KMS-11 (cell line): ENCODE data around the gene KDELR1.
"Not testable (repeated sequence)": the region's sequence is repeated elsewhere in the genome, so short reads cannot be mapped to it uniquely, and the experiment has no call there.

Experiments
- H2AFZ ChIP-seq: fragments of 200-600 bp; sonication (generic); 2 replicates; pipeline ENCODE4 v1.6.1; 2016; ENCODE audit warnings: antibody characterized with exemption, mixed run types, low read depth
- H3K27ac ChIP-seq: fragments of 200-600 bp; sonication (generic); 2 replicates; pipeline ENCODE4 v1.6.1; 2016; ENCODE audit warnings: mild to moderate bottlenecking, mixed run types
- H3K27me3 ChIP-seq: fragments of 200-600 bp; sonication (generic); 2 replicates; pipeline ENCODE4 v1.6.1; 2017; ENCODE audit warnings: mild to moderate bottlenecking, low read depth, mixed run types, moderate library complexity; ENCODE audit not compliant: insufficient read depth
- H3K36me3 ChIP-seq: fragments of 200-600 bp; sonication (generic); 2 replicates; pipeline ENCODE4 v1.6.1; 2017; ENCODE audit warnings: mild to moderate bottlenecking, mixed run types; ENCODE audit not compliant: insufficient read depth
- H3K4me1 ChIP-seq: fragments of 200-600 bp; sonication (generic); 2 replicates; pipeline ENCODE4 v1.6.1; 2016; ENCODE audit warnings: mild to moderate bottlenecking, low read depth, mixed run types; ENCODE audit not compliant: poor library complexity, severe bottlenecking
- H3K4me2 ChIP-seq: fragments of 200-600 bp; sonication (generic); 2 replicates; pipeline ENCODE4 v1.7.0; 2016; ENCODE audit warnings: mild to moderate bottlenecking, mixed run types
- H3K4me3 ChIP-seq: fragments of 200-600 bp; sonication (generic); IDR thresholded peaks from 2 replicates; pipeline ENCODE4 v1.6.1; 2017; ENCODE audit warnings: low read depth, low read length, mixed read lengths; ENCODE audit not compliant: insufficient read depth
- H3K79me2 ChIP-seq: fragments of 200-600 bp; sonication (generic); 2 replicates; pipeline ENCODE4 v1.6.1; 2016; ENCODE audit warnings: low read depth, mixed run types; ENCODE audit not compliant: insufficient read depth
- H3K9ac ChIP-seq: fragments of 200-600 bp; sonication (generic); 2 replicates; pipeline ENCODE4 v1.6.1; 2016; ENCODE audit warnings: mild to moderate bottlenecking, mixed run types
- H4K20me1 ChIP-seq: fragments of 200-600 bp; sonication (generic); 2 replicates; pipeline ENCODE4 v1.6.1; 2016; ENCODE audit warnings: mild to moderate bottlenecking, mixed run types; ENCODE audit not compliant: insufficient read depth
- CTCF ChIP-seq: fragments of 200-600 bp; sonication (generic); conservative IDR thresholded peaks from 2 replicates; pipeline ENCODE4 v1.6.1; 2017; ENCODE audit warnings: low read depth, mild to moderate bottlenecking, antibody characterized with exemption, low read length, moderate library complexity, mixed read lengths

The KDELR1 gene

GRCh38 chr19:48394331-48395169, 3.2 kb upstream of the KDELR1 start:
- H3K36me3 ChIP-seq = no peaks in the 10 kb centered on the region
- no peak overlapping the region for H3K9ac ChIP-seq
- TF ChIP-seq CTCF = no peak
- H3K79me2 ChIP-seq = peaks cover 15% of the 10 kb centered on the region
- no peak overlapping the region for H2AFZ ChIP-seq
- H3K4me2 ChIP-seq = no peak overlapping the region
- H3K27ac ChIP-seq = no peak overlapping the region
- H3K4me1 ChIP-seq = peaks cover 37% of the 10 kb centered on the region
- H4K20me1 ChIP-seq = no peaks in the 10 kb centered on the region
- H3K27me3 ChIP-seq = peaks cover 30% of the 10 kb centered on the region
- no peak overlapping the region for H3K4me3 ChIP-seq

GRCh38 chr19:48393559-48394330, 2.4 kb upstream of the KDELR1 start, which contains the start of gene GRIN2D:
Gene GRIN2D, plus strand, starts transcription at chr19:48393668. Its CDS starts 4,725 bp downstream, at chr19:48398393.
- Histone ChIP-seq H2AFZ (no peak within 1 kb of the TSS), H3K36me3 (no peaks in the 10 kb centered on the region), H3K4me2 (no peak within 1 kb of the TSS), H3K9ac (no peak within 1 kb of the TSS), H3K27ac (no peak within 1 kb of the TSS), H4K20me1 (no peaks in the 10 kb centered on the region), H3K27me3 (peaks cover 30% of the 10 kb centered on the region), H3K4me3 (no peak within 1 kb of the TSS), H3K79me2 (peaks cover 22% of the 10 kb centered on the region), H3K4me1 (peaks cover 37% of the 10 kb centered on the region)
- TF ChIP-seq CTCF = no peak

GRCh38 chr19:48392860-48393558, 1.7 kb upstream of the KDELR1 start:
- Histone ChIP-seq H3K4me2 (no peak overlapping the region), H3K4me3 (no peak overlapping the region), H4K20me1 (no peaks in the 10 kb centered on the region), H3K27me3 (peaks cover 30% of the 10 kb centered on the region), H3K9ac (no peak overlapping the region), H3K27ac (no peak overlapping the region), H2AFZ (no peak overlapping the region), H3K79me2 (peaks cover 29% of the 10 kb centered on the region), H3K36me3 (peaks cover 6% of the 10 kb centered on the region; the same call in 1 of the 2 replicates), H3K4me1 (peaks cover 44% of the 10 kb centered on the region)
- no peak for TF ChIP-seq CTCF

GRCh38 chr19:48392006-48392344, 624 bp upstream of the KDELR1 start:
- Histone ChIP-seq H2AFZ (0 out of 2 replicates have a peak overlapping the region, but pooled peaks have one; percentile 58), H3K79me2 (peaks cover 40% of the 10 kb centered on the region), H3K4me2 (peak overlapping the region; percentile 44; the same call in 1 of the 2 replicates), H3K27me3 (peaks cover 30% of the 10 kb centered on the region), H3K4me1 (peaks cover 48% of the 10 kb centered on the region)
- not testable (repeated sequence) for H3K36me3 ChIP-seq, H3K27ac ChIP-seq, H3K9ac ChIP-seq, H3K4me3 ChIP-seq, H4K20me1 ChIP-seq
